K562 (cell line): ENCODE results near the gene ADNP. TPM values are rescaled to one million over a fixed set of nuclear protein-coding genes. Genes with fewer than 3 reads are reported as not detected.

Experiments
- ATAC-seq: fragments of 200-7000 bp; cut with Tn5 transposase; 3 replicates; pipeline ENCODE4 v1.9.1; 2020; ENCODE audit warnings: moderate library complexity
- BruUV-seq: library from RNA; stranded (reverse); fragments of 400-500 nt; replicated peaks from 2 replicates; lab custom pipeline; 2021; lab: Mats Ljungman, UMichigan
- CTCF ChIA-PET: fragments of 300-600 bp; formaldehyde crosslinking; extraction: SDS; loops from one replicate; lab custom pipeline; 2021; ENCODE audit warnings: low intra/inter-chr PET ratio; lab: Yijun Ruan, JAX
- POLR2A ChIA-PET: fragments of 300-600, 350-650 bp; sonication (Branson Sonifier 250); formaldehyde crosslinking; extraction: SDS; loops from one replicate; lab custom pipeline; 2021; ENCODE audit warnings: antibody characterized with exemption, inconsistent platforms; lab: Yijun Ruan, JAX
- DNase-seq, 4 experiments: peaks; one replicate each; pipeline versions ENCODE4 v3.0.0 to v3.0.0-alpha.2; 2011 to 2018; ENCODE audit warnings: low spot score in 3 of 4, mixed read lengths in 3 of 4; ENCODE audit errors: extremely low read depth in 1 of 4
- FAIRE-seq: peaks from 2 replicates; lab custom pipeline; 2011; peaks lifted over from hg19 to GRCh38; lab: Jason Lieb, UNC
- H2AFZ ChIP-seq: 2 replicates; pipeline ENCODE4 v1.6.0; 2011; ENCODE audit warnings: low read depth, low read length, control low read depth, inconsistent platforms
- H3K27ac ChIP-seq: fragments of 200-600 bp; 3 replicates; pipeline ENCODE4 v1.8.0; 2011; ENCODE audit warnings: low read depth, mild to moderate bottlenecking, control low read depth, inconsistent platforms, low read length, moderate library complexity, mixed read lengths; ENCODE audit errors: extremely low read depth
- H3K27me3 ChIP-seq, 2 experiments: fragments of 300-600 bp in 1 of 2; 2 replicates in 1 of 2; 3 replicates in 1 of 2; pipeline versions ENCODE4 v1.6.0 to v1.8.0; 2011; ENCODE audit warnings: inconsistent platforms in 2 of 2, low read length in 2 of 2, mild to moderate bottlenecking in 1 of 2, mixed read lengths in 1 of 2, moderate library complexity in 1 of 2; ENCODE audit not compliant: control insufficient read depth in 2 of 2, insufficient read depth in 2 of 2
- H3K36me3 ChIP-seq: fragments of 300-600 bp; 3 replicates; pipeline ENCODE4 v1.8.0; 2011; ENCODE audit warnings: mild to moderate bottlenecking, low read length, inconsistent platforms; ENCODE audit not compliant: control insufficient read depth, insufficient read depth
- H3K4me1 ChIP-seq, 2 experiments: fragments of 200-600 bp in 1 of 2; replicated peaks in 1 of 2; 2 replicates in 1 of 2; 3 replicates in 1 of 2; pipeline versions ENCODE4 v1.5.1 to v1.8.0; 2011; ENCODE audit warnings: inconsistent platforms in 2 of 2, low read length in 2 of 2, mild to moderate bottlenecking in 1 of 2, mixed read lengths in 1 of 2, moderate library complexity in 1 of 2; ENCODE audit not compliant: control insufficient read depth in 2 of 2, insufficient read depth in 2 of 2
- H3K4me2 ChIP-seq: 2 replicates; pipeline ENCODE4 v1.6.1; 2011; ENCODE audit warnings: low read length, control low read depth, inconsistent platforms, mixed read lengths; ENCODE audit not compliant: insufficient read depth
- H3K4me3 ChIP-seq: fragments of 200-600 bp; sonication (generic), shearing (Covaris generic); 2 replicates; pipeline ENCODE4 v1.5.1; 2016; ENCODE audit warnings: control low read depth, inconsistent platforms
- H3K79me2 ChIP-seq: fragments of 200-600 bp; 3 replicates; pipeline ENCODE4 v1.8.0; 2011; ENCODE audit warnings: low read length, inconsistent platforms; ENCODE audit not compliant: control insufficient read depth, insufficient read depth
- H3K9ac ChIP-seq, 2 experiments: 2 replicates each; pipeline versions ENCODE4 v1.6.0 to v1.6.1; 2011; ENCODE audit warnings: low read depth in 2 of 2, low read length in 2 of 2, control low read depth in 1 of 2, inconsistent platforms in 1 of 2, mild to moderate bottlenecking in 1 of 2, mixed read lengths in 1 of 2; ENCODE audit not compliant: insufficient read depth in 1 of 2
- H3K9me1 ChIP-seq: one replicate; pipeline ENCODE4 v1.6.0; 2011; ENCODE audit warnings: inconsistent platforms, mild to moderate bottlenecking, low read length, moderate library complexity; ENCODE audit not compliant: control insufficient read depth, insufficient read depth
- H3K9me3 ChIP-seq: replicated peaks from 2 replicates; pipeline ENCODE4 v1.5.1; 2011; ENCODE audit warnings: low read depth, low read length, inconsistent platforms; ENCODE audit not compliant: control insufficient read depth, insufficient read depth
- H4K20me1 ChIP-seq: replicated peaks from 2 replicates; pipeline ENCODE4 v1.6.1; 2011; ENCODE audit warnings: low read length, inconsistent platforms, mixed read lengths; ENCODE audit not compliant: control insufficient read depth, insufficient read depth
- BRCA1 ChIP-seq, 2 experiments: fragments of 450-650 bp in 1 of 2; sonication (generic) in 1 of 2; formaldehyde crosslinking in 1 of 2; IDR thresholded peaks; 2 replicates each; pipeline versions ENCODE4 v1.5.0 to v1.6.1; 2017 to 2020; ENCODE audit warnings: mild to moderate bottlenecking in 1 of 2, missing genetic modification reagents in 1 of 2
- CXXC5 ChIP-seq: fragments of 250-450 bp; sonication (Bioruptor Pico); IDR thresholded peaks from 2 replicates; pipeline ENCODE4 v1.8.0; 2022; ENCODE audit warnings: inconsistent platforms, mild to moderate bottlenecking, moderate library complexity
- IFI16 ChIP-seq: fragments of 250-450 bp; sonication (Bioruptor Pico); IDR thresholded peaks from 2 replicates; pipeline ENCODE4 v2.1.2; 2022; ENCODE audit warnings: mild to moderate bottlenecking, inconsistent platforms
- ILK ChIP-seq: fragments of 450-650 bp; IDR thresholded peaks from 2 replicates; pipeline ENCODE4 v1.6.1; 2016; ENCODE audit warnings: missing genetic modification characterization, low read depth, mild to moderate bottlenecking, missing compliant biosample characterization, moderate library complexity, borderline replicate concordance
- KAT8 ChIP-seq: fragments of 450-650 bp; IDR thresholded peaks from 2 replicates; pipeline ENCODE4 v1.6.1; 2016; ENCODE audit warnings: low read depth, mild to moderate bottlenecking
- MAX ChIP-seq: sonication (generic); formaldehyde crosslinking; IDR thresholded peaks from 2 replicates; pipeline ENCODE4 v1.9.0; 2022; ENCODE audit warnings: mild to moderate bottlenecking, missing genetic modification reagents
- MITF ChIP-seq: IDR thresholded peaks from 2 replicates; pipeline ENCODE4 v1.6.1; 2014; ENCODE audit warnings: antibody characterized with exemption
- NFIC ChIP-seq: fragments of 450-650 bp; IDR thresholded peaks from 2 replicates; pipeline ENCODE4 v1.6.1; 2017; ENCODE audit warnings: mild to moderate bottlenecking, inconsistent platforms
- NKRF ChIP-seq: fragments of 450-650 bp; IDR thresholded peaks from 2 replicates; pipeline ENCODE4 v1.6.1; 2016; ENCODE audit warnings: borderline replicate concordance
- RNF2 ChIP-seq: sonication (generic); IDR thresholded peaks from 2 replicates; pipeline ENCODE4 v1.6.1; 2016
- TFAP4 ChIP-seq: sonication (generic); formaldehyde crosslinking; IDR thresholded peaks from 2 replicates; pipeline ENCODE4 v1.8.0; 2022; ENCODE audit warnings: missing genetic modification reagents, mild to moderate bottlenecking, moderate library complexity, borderline replicate concordance
- ZFX ChIP-seq: sonication (generic); formaldehyde crosslinking; IDR thresholded peaks from 2 replicates; pipeline ENCODE4 v1.8.0; 2022; ENCODE audit warnings: mild to moderate bottlenecking, missing genetic modification reagents, moderate library complexity
- ZNF395 ChIP-seq: fragments of 200-800 bp; sonication (Bioruptor generic); IDR thresholded peaks from 2 replicates; pipeline ENCODE4 v1.6.1; 2017; ENCODE audit warnings: missing genetic modification characterization, missing compliant biosample characterization
- ZNF445 ChIP-seq: fragments of 250-450 bp; sonication (Bioruptor Pico); IDR thresholded peaks from 2 replicates; pipeline ENCODE4 v1.4.0; 2020; ENCODE audit warnings: low read depth, mild to moderate bottlenecking, moderate library complexity
- WGBS: fragments of 100-300 bp; shearing (Covaris generic); methylation state at CpG from one replicate; pipeline ENCODE4 v1.1.6; 2016; ENCODE audit warnings: low coverage, mixed read lengths; ENCODE audit not compliant: insufficient coverage; ENCODE audit errors: missing lambda C conversion rate; 5-methylcytosine and 5-hydroxymethylcytosine counted together
- in situ Hi-C: fragments of 300-500 bp; cut with MboI; formaldehyde crosslinking; loops from 4 replicates; pipeline ENCODE4 v1.15.0; 2018; ENCODE audit warnings: inconsistent platforms, mixed read lengths
- intact Hi-C: fragments of 100-400 bp; cut with micrococcal nuclease; formaldehyde crosslinking; loops from 2 replicates; pipeline ENCODE4 v1.14.2; 2022
- polyA plus RNA-seq, 8 experiments: library from polyadenylated mRNA; depleted of rRNA in 4 of 8; stranded (reverse) in 5 of 8; unstranded in 3 of 8; fragments of >200 nt; fragmentation: Nextera tagmentation in 2 of 8; fragmentation: Illumina TruSeq in 1 of 8; extraction: Ambion mirVana in 2 of 8; extraction: Trizol in 1 of 8; gene quantifications; 2 replicates each; pipeline versions ENCODE4 v1.2.1 to v1.2.3, GENCODE V29; 2011 to 2014; ENCODE audit warnings: inconsistent platforms in 1 of 8, missing spikeins in 1 of 8
- total RNA-seq, 7 experiments: library from RNA; depleted of rRNA in 6 of 7; stranded (reverse); fragments of >200 nt in 6 of 7; fragmentation: Illumina TruSeq in 2 of 7; extraction: Trizol in 2 of 7; gene quantifications; 2 replicates each; pipeline versions ENCODE4 v1.2.1 to v1.2.3, GENCODE V29; 2011 to 2021; ENCODE audit warnings: low replicate concordance in 1 of 7

The ADNP gene
- total and polyA plus RNA-seq, 9 of the 15 experiments (the other 6 are each of a cell fraction or from before 2014, with no cell fraction given): 17.8 to 59.9 (median 25.3) TPM

GRCh38 chr20:50932016-50932485 lies 814 bp upstream of the ADNP start:
- Histone ChIP-seq H3K4me3 (peak overlapping the region; percentile 71), H3K27ac (peak overlapping the region; percentile 99), H3K4me1 (peaks cover 12 to 19% of the 10 kb centered on the region in 2 experiments), H3K36me3 (peaks cover 74% of the 10 kb centered on the region), H3K4me2 (peak overlapping the region; percentile 83), H3K9me1 (no peaks in the 10 kb centered on the region), H4K20me1 (peaks cover 10% of the 10 kb centered on the region), H3K9me3 (no peaks in the 10 kb centered on the region), H3K79me2 (peaks cover 37% of the 10 kb centered on the region), H3K27me3 (no peaks in the 10 kb centered on the region), H2AFZ (peak overlapping the region; percentile 95), H3K9ac (peak overlapping the region; percentile 92 to 94)
- 74% methylated on average over 6 of the region's 6 CpGs for WGBS
- in situ Hi-C loops (loop anchor here (10.0 kb wide), 1 partner anchor 117 kb away; no protein-coding TSS in a partner anchor), intact Hi-C loops (no loop called here)
- POLR2A ChIA-PET: interaction anchor here (0.7 to 4.7 kb wide), 11 partner anchors 11 to 118 kb away, joined by 3 to 30 read pairs (median 4); partner anchors contain the start of genes DPM1 and MOCS3
- ATAC-seq: no peak
- no peak for DNase-seq
- CTCF ChIA-PET: interaction anchor here (0.6 kb wide), 1 partner anchor 113 kb away, joined by 3 read pairs; no protein-coding TSS in a partner anchor
- TSS peak; percentile 91 for BruUV-seq
- FAIRE-seq: peak; percentile 32
- TF ChIP-seq NKRF: no peak
- no peak for TF ChIP-seq MITF
- peak; percentile 64 for TF ChIP-seq CXXC5 (CRISPR knock-in tag)
- TF ChIP-seq TFAP4 (CRISPR knock-in tag): 0 out of 2 replicates have a peak, but pooled peaks have one; percentile 13
- no peak for TF ChIP-seq IFI16
- no peak for TF ChIP-seq BRCA1 (IDR thresholded peaks at IDR 0.05)
- TF ChIP-seq BRCA1 (CRISPR knock-in tag; IDR thresholded peaks at IDR 0.05): no peak
- no peak for TF ChIP-seq NFIC
- TF ChIP-seq KAT8: no peak
- TF ChIP-seq ZFX (CRISPR knock-in tag): peak; percentile 46; the same call in 1 of the 2 replicates
- TF ChIP-seq ILK (tag): no peak
- TF ChIP-seq ZNF395 (CRISPR knock-in tag): peak; percentile 21
- 0 out of 2 replicates have a peak, but pooled peaks have one; percentile 38 for TF ChIP-seq ZNF445 (CRISPR knock-in tag)
- 0 out of 2 replicates have a peak, but pooled peaks have one; percentile 0 for TF ChIP-seq RNF2
- no peak; the same call in 1 of the 2 replicates for TF ChIP-seq MAX (CRISPR knock-in tag)
